Jurkat, Clone E6-1 (cell line): ENCODE measurements around the gene KIF6.

Source experiments
- DNase-seq: peaks from one replicate; pipeline ENCODE4 v3.0.0-alpha.2; 2011; ENCODE audit warnings: low read depth, low spot score
- H3K4me3 ChIP-seq: 2 replicates; pipeline ENCODE4 v1.5.1; 2011; ENCODE audit warnings: mild to moderate bottlenecking, low read length, control low read depth, moderate library complexity

The KIF6 gene

GRCh38 chr6:39411465-39411864 lies 313.7 kb downstream of the KIF6 start:
- DNase-seq, result no peak
- H3K4me3 ChIP-seq, result no peak overlapping the region

GRCh38 chr6:39411001-39411400 lies 314.2 kb downstream of the KIF6 start:
- H3K4me3 ChIP-seq, result no peak overlapping the region
- DNase-seq, result no peak

GRCh38 chr6:39409889-39410288 lies 315.3 kb downstream of the KIF6 start:
- H3K4me3 ChIP-seq, result no peak overlapping the region
- DNase-seq, result no peak

GRCh38 chr6:39407446-39407993 lies 317.7 kb downstream of the KIF6 start:
- DNase-seq, result no peak
- H3K4me3 ChIP-seq, result no peak overlapping the region

- no peak for DNase-seq
- H3K4me3 ChIP-seq, result no peak overlapping the region
Observed at GRCh38 chr6:39404312-39404711, 320.9 kb downstream of the KIF6 start.

GRCh38 chr6:39403304-39403703 lies 321.9 kb downstream of the KIF6 start:
- DNase-seq, result no peak
- H3K4me3 ChIP-seq, result no peak overlapping the region

GRCh38 chr6:39402239-39402751 lies 322.9 kb downstream of the KIF6 start:
- no peak overlapping the region for H3K4me3 ChIP-seq
- DNase-seq, result no peak

- no peak overlapping the region for H3K4me3 ChIP-seq
- DNase-seq, result no peak
Observed at GRCh38 chr6:39401376-39401775, 323.8 kb downstream of the KIF6 start.

GRCh38 chr6:39400026-39400425 lies 325.2 kb downstream of the KIF6 start:
- no peak for DNase-seq
- H3K4me3 ChIP-seq, result no peak overlapping the region

- no peak for DNase-seq
- H3K4me3 ChIP-seq, result no peak overlapping the region
Observed at GRCh38 chr6:39396854-39397253, 328.4 kb downstream of the KIF6 start.

GRCh38 chr6:39393075-39393474 lies 332.1 kb downstream of the KIF6 start:
- no peak overlapping the region for H3K4me3 ChIP-seq
- no peak for DNase-seq

GRCh38 chr6:39391182-39391581 lies 334.0 kb downstream of the KIF6 start:
- no peak for DNase-seq
- no peak overlapping the region for H3K4me3 ChIP-seq

- DNase-seq, result no peak
- no peak overlapping the region for H3K4me3 ChIP-seq
Observed at GRCh38 chr6:39389484-39389767, 335.8 kb downstream of the KIF6 start.

GRCh38 chr6:39388606-39389483 lies 336.4 kb downstream of the KIF6 start:
- no peak for DNase-seq
- no peak overlapping the region for H3K4me3 ChIP-seq

GRCh38 chr6:39387785-39388184 lies 337.4 kb downstream of the KIF6 start:
- H3K4me3 ChIP-seq, result no peak overlapping the region
- no peak for DNase-seq

GRCh38 chr6:39386487-39386886 lies 338.7 kb downstream of the KIF6 start:
- H3K4me3 ChIP-seq, result no peak overlapping the region
- no peak for DNase-seq

- no peak overlapping the region for H3K4me3 ChIP-seq
- DNase-seq, result no peak
Observed at GRCh38 chr6:39381550-39382140, 343.6 kb downstream of the KIF6 start.

GRCh38 chr6:39380837-39381549 lies 344.2 kb downstream of the KIF6 start:
- DNase-seq, result no peak
- H3K4me3 ChIP-seq, result no peak overlapping the region

- no peak for DNase-seq
- no peak overlapping the region for H3K4me3 ChIP-seq
Observed at GRCh38 chr6:39378960-39379425, 346.2 kb downstream of the KIF6 start.
